CD4-positive, CD25-positive, alpha-beta regulatory T cell (primary cell): Measurements from ENCODE around the gene NLRC3. TPM values are rescaled to one million over a fixed set of nuclear protein-coding genes. Genes with fewer than 3 reads are reported as not detected.
A peak's percentile ranks its signal among the peaks of the same experiment; 100 is the strongest.

ENCODE experiments used
- ATAC-seq, 2 donors: fragments of 150-1000 bp; cut with Tn5 transposase; one replicate each; pipeline ENCODE4 v1.10.0; 2021; ENCODE audit warnings: low read depth in 2 of 2, moderate number of reproducible peaks in 2 of 2, moderate library complexity in 1 of 2
- DNase-seq, 3 donors: peaks; one replicate each; pipeline versions ENCODE4 v3.0.0 to v3.0.0-alpha.2; 2012 to 2022; ENCODE audit warnings: mixed read lengths in 1 of 3
- H3K27ac ChIP-seq: one replicate; pipeline ENCODE4 v1.7.0; 2013; ENCODE audit warnings: mild to moderate bottlenecking, low read length; ENCODE audit not compliant: insufficient read depth, poor library complexity, severe bottlenecking
- H3K27me3 ChIP-seq: one replicate; pipeline ENCODE4 v1.7.0; 2013; ENCODE audit warnings: low read length; ENCODE audit not compliant: control insufficient read depth, insufficient read depth
- H3K36me3 ChIP-seq: one replicate; pipeline ENCODE4 v1.7.0; 2013; ENCODE audit warnings: mild to moderate bottlenecking, low read length, moderate library complexity; ENCODE audit not compliant: control insufficient read depth, insufficient read depth
- H3K4me1 ChIP-seq: 2 replicates; pipeline ENCODE4 v1.7.0; 2013; ENCODE audit warnings: mild to moderate bottlenecking, low read length; ENCODE audit not compliant: insufficient read depth, control insufficient read depth, poor library complexity, severe bottlenecking
- H3K4me3 ChIP-seq: one replicate; pipeline ENCODE4 v1.7.0; 2013; ENCODE audit warnings: low read depth, mild to moderate bottlenecking, low read length, moderate library complexity
- H3K9me3 ChIP-seq, 2 experiments: 1 replicate in 1 of 2; 2 replicates in 1 of 2; pipeline ENCODE4 v1.7.0; 2013; ENCODE audit warnings: low read length in 2 of 2, mild to moderate bottlenecking in 1 of 2, moderate library complexity in 1 of 2; ENCODE audit not compliant: control insufficient read depth in 2 of 2
- H3K27ac Mint-ChIP-seq, 3 donors: one replicate each; pipeline ENCODE4 v1.8.0; 2020 to 2022; ENCODE audit warnings: mild to moderate bottlenecking in 3 of 3, mixed read lengths in 3 of 3, moderate library complexity in 2 of 3
- H3K27me3 Mint-ChIP-seq: one replicate; pipeline ENCODE4 v1.8.0; 2022; ENCODE audit warnings: mild to moderate bottlenecking, mixed read lengths
- H3K36me3 Mint-ChIP-seq: one replicate; pipeline ENCODE4 v1.8.0; 2020; ENCODE audit warnings: mixed read lengths
- H3K4me1 Mint-ChIP-seq, 4 donors: one replicate each; pipeline ENCODE4 v1.8.0; 2020 to 2022; ENCODE audit warnings: mixed read lengths in 4 of 4, mild to moderate bottlenecking in 1 of 4
- H3K4me3 Mint-ChIP-seq, 4 donors: one replicate each; pipeline ENCODE4 v1.8.0; 2020 to 2022; ENCODE audit warnings: mild to moderate bottlenecking in 4 of 4, mixed read lengths in 4 of 4, moderate library complexity in 3 of 4
- H3K9me3 Mint-ChIP-seq, 7 donors: one replicate each; pipeline ENCODE4 v1.8.0; 2020 to 2022; ENCODE audit warnings: mixed read lengths in 7 of 7, mild to moderate bottlenecking in 3 of 7, moderate library complexity in 2 of 7
- polyA plus RNA-seq, 4 donors: library from polyadenylated mRNA; unstranded; fragments of 300-500 nt; fragmentation: Illumina TruSeq; gene quantifications; one replicate each; pipeline ENCODE4 v1.2.3, GENCODE V29; 2021
- total RNA-seq: library from RNA; stranded (reverse); gene quantifications from one replicate; pipeline ENCODE4 v1.2.3, GENCODE V29; 2022

The NLRC3 gene
- total and polyA plus RNA-seq, 5 donors from 2014 or later: 23.2 to 97.0 (median 28.2) TPM

- peaks cover 10 to 23% (median 16%) of the 10 kb centered on the region in 4 donors for H3K4me1 Mint-ChIP-seq
- H3K9me3 ChIP-seq: no peaks in the 10 kb centered on the region
- H3K27me3 Mint-ChIP-seq: no peaks in the 10 kb centered on the region
- ATAC-seq (no peak), DNase-seq (no peak)
- H3K36me3 ChIP-seq: peaks cover 8% of the 10 kb centered on the region
- no peak overlapping the region for H3K27ac ChIP-seq
- no peaks in the 10 kb centered on the region for H3K9me3 Mint-ChIP-seq
- H3K27ac Mint-ChIP-seq: no peak overlapping the region
- peaks cover 7% of the 10 kb centered on the region for H3K4me1 ChIP-seq
- no peak overlapping the region for H3K4me3 ChIP-seq
- no peak overlapping the region for H3K4me3 Mint-ChIP-seq
- peaks cover 11% of the 10 kb centered on the region for H3K36me3 Mint-ChIP-seq
- no peaks in the 10 kb centered on the region for H3K27me3 ChIP-seq
These were observed 29.2 kb upstream of the NLRC3 start for GRCh38 chr16:3606441-3606840.

DNA sequence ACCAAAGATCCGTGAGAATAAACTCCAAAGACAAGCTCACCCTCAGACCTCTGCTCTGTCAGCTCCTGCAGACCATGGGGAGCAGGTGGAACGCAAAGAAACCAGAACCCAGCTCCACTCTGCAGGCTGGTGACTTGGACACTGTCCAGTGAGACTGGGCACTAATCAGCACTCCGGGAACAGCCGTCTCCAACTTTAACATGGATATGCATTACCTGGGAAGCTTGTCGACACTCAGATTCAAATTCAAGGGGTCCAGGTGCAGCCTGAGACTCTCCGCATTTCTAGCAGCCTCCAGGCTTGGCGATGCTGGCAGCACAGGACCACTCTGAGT lies 25.1 kb upstream of the NLRC3 start:
- ATAC-seq (no peak), DNase-seq (no peak)
- Histone ChIP-seq H3K4me1 (no peaks in the 10 kb centered on the region), H3K9me3 (no peaks in the 10 kb centered on the region), H3K36me3 (peaks cover 11% of the 10 kb centered on the region), H3K27ac (no peak overlapping the region), H3K4me3 (no peak overlapping the region), H3K27me3 (no peaks in the 10 kb centered on the region)
- Mint-ChIP-seq H3K27ac (no peak overlapping the region), H3K4me1 (peaks cover 0 to 9% (median 3%) of the 10 kb centered on the region in 4 donors), H3K27me3 (no peaks in the 10 kb centered on the region), H3K9me3 (no peaks in the 10 kb centered on the region), H3K4me3 (no peak overlapping the region), H3K36me3 (peaks cover 17% of the 10 kb centered on the region)

- Mint-ChIP-seq H3K27ac (peak overlapping the region in 2 of 3 donors; percentile 44 to 81), H3K27me3 (no peaks in the 10 kb centered on the region), H3K4me3 (no peak overlapping the region), H3K4me1 (peaks cover 0 to 6% (median 2%) of the 10 kb centered on the region in 4 donors), H3K36me3 (peaks cover 17% of the 10 kb centered on the region), H3K9me3 (no peaks in the 10 kb centered on the region)
- Histone ChIP-seq H3K9me3 (no peaks in the 10 kb centered on the region), H3K27ac (no peak overlapping the region), H3K4me1 (no peaks in the 10 kb centered on the region), H3K36me3 (peaks cover 11% of the 10 kb centered on the region), H3K27me3 (no peaks in the 10 kb centered on the region), H3K4me3 (no peak overlapping the region)
- DNase-seq (no peak), ATAC-seq (no peak)
These were observed 24.6 kb upstream of the NLRC3 start for GRCh38 chr16:3601614-3602319.

DNA sequence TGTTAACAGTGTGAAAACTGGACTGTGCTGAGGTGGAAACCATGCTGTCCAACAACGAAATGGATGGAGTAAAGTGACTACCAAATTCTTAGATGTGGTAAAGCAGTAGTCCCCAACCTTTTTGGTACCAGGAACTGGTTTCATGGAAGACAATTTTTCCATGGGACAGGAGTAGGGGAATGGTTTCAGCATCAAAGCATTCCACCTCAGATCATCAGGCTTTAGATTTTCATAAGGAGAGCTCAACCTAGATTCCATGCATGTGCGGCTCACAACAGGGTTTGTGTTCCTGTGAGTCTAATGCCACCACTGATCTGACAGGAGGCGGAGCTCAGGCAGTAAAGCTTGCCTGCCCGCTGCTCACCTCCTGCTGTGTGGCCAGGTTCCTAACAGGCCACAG lies 22.7 kb upstream of the NLRC3 start:
- no peak for DNase-seq
- H3K4me1 ChIP-seq: no peaks in the 10 kb centered on the region
- no peaks in the 10 kb centered on the region for H3K27me3 Mint-ChIP-seq
- peaks cover 0 to 2% (median 0%) of the 10 kb centered on the region in 4 donors for H3K4me1 Mint-ChIP-seq
- peaks cover 17% of the 10 kb centered on the region for H3K36me3 Mint-ChIP-seq
- H3K9me3 Mint-ChIP-seq: no peaks in the 10 kb centered on the region
- H3K27me3 ChIP-seq: no peaks in the 10 kb centered on the region
- no peak overlapping the region for H3K27ac ChIP-seq
- H3K4me3 Mint-ChIP-seq: no peak overlapping the region
- ATAC-seq: no peak
- H3K9me3 ChIP-seq: no peaks in the 10 kb centered on the region
- no peak overlapping the region for H3K4me3 ChIP-seq
- H3K36me3 ChIP-seq: peaks cover 11% of the 10 kb centered on the region
- H3K27ac Mint-ChIP-seq: no peak overlapping the region

DNA sequence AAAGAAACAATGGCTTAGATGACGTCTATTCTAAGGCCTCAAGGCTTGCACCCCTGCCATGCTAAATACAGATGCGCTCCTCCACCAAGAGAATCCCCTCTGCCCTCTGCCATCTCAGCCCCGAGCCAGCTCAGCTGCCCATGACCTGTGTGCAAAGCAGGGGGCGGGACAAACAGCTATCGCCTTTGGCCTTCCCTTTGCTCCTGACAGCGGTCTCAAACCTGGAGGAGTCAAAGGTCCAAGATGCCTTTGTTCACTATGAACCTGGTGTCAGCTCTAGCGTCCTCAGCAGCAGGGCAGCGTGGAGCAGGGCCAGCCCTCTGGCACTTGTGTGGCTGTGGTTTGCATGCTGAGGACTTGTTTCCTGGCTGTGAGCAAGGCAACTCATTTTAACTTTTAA lies 21.9 kb upstream of the NLRC3 start:
- Mint-ChIP-seq H3K27ac (no peak overlapping the region), H3K4me1 (peaks cover 0 to 2% (median 0%) of the 10 kb centered on the region in 4 donors), H3K4me3 (no peak overlapping the region), H3K36me3 (peaks cover 17% of the 10 kb centered on the region), H3K9me3 (no peaks in the 10 kb centered on the region), H3K27me3 (no peaks in the 10 kb centered on the region)
- H3K27ac ChIP-seq: no peak overlapping the region
- no peak for ATAC-seq
- no peak for DNase-seq
- no peak overlapping the region for H3K4me3 ChIP-seq
- H3K9me3 ChIP-seq: no peaks in the 10 kb centered on the region
- no peaks in the 10 kb centered on the region for H3K27me3 ChIP-seq
- peaks cover 11% of the 10 kb centered on the region for H3K36me3 ChIP-seq
- H3K4me1 ChIP-seq: no peaks in the 10 kb centered on the region

GRCh38 chr16:3598236-3598635 lies 21.0 kb upstream of the NLRC3 start:
- H3K36me3 ChIP-seq: peaks cover 11% of the 10 kb centered on the region
- H3K4me1 Mint-ChIP-seq: peaks cover 0 to 2% (median 0%) of the 10 kb centered on the region in 4 donors
- DNase-seq (no peak), ATAC-seq (no peak)
- H3K9me3 Mint-ChIP-seq: no peaks in the 10 kb centered on the region
- H3K36me3 Mint-ChIP-seq: peaks cover 16% of the 10 kb centered on the region
- H3K4me3 Mint-ChIP-seq: no peak overlapping the region
- no peak overlapping the region for H3K4me3 ChIP-seq
- H3K27ac Mint-ChIP-seq: no peak overlapping the region
- H3K27me3 Mint-ChIP-seq: no peaks in the 10 kb centered on the region
- H3K27me3 ChIP-seq: no peaks in the 10 kb centered on the region
- no peaks in the 10 kb centered on the region for H3K4me1 ChIP-seq
- H3K9me3 ChIP-seq: no peaks in the 10 kb centered on the region
- no peak overlapping the region for H3K27ac ChIP-seq

- no peak for ATAC-seq
- no peak overlapping the region for H3K4me3 ChIP-seq
- no peak overlapping the region for H3K27ac ChIP-seq
- H3K9me3 ChIP-seq: no peaks in the 10 kb centered on the region
- H3K36me3 ChIP-seq: peaks cover 10% of the 10 kb centered on the region
- H3K9me3 Mint-ChIP-seq: no peaks in the 10 kb centered on the region
- DNase-seq: no peak
- no peaks in the 10 kb centered on the region for H3K27me3 Mint-ChIP-seq
- H3K36me3 Mint-ChIP-seq: peaks cover 17% of the 10 kb centered on the region
- no peaks in the 10 kb centered on the region for H3K27me3 ChIP-seq
- no peak overlapping the region for H3K4me3 Mint-ChIP-seq
- no peak overlapping the region for H3K27ac Mint-ChIP-seq
- peaks cover 0 to 2% (median 0%) of the 10 kb centered on the region in 4 donors for H3K4me1 Mint-ChIP-seq
- H3K4me1 ChIP-seq: no peaks in the 10 kb centered on the region
These were observed 20.5 kb upstream of the NLRC3 start for GRCh38 chr16:3597676-3598075.

- Mint-ChIP-seq H3K4me1 (peaks cover 0 to 2% (median 0%) of the 10 kb centered on the region in 4 donors), H3K27ac (no peak overlapping the region), H3K9me3 (no peaks in the 10 kb centered on the region), H3K4me3 (no peak overlapping the region), H3K36me3 (peaks cover 17% of the 10 kb centered on the region), H3K27me3 (no peaks in the 10 kb centered on the region)
- H3K4me1 ChIP-seq: no peaks in the 10 kb centered on the region
- no peaks in the 10 kb centered on the region for H3K27me3 ChIP-seq
- H3K27ac ChIP-seq: no peak overlapping the region
- no peak for DNase-seq
- H3K36me3 ChIP-seq: peaks cover 7% of the 10 kb centered on the region
- no peak overlapping the region for H3K4me3 ChIP-seq
- ATAC-seq: no peak
- no peaks in the 10 kb centered on the region for H3K9me3 ChIP-seq
These were observed 20.0 kb upstream of the NLRC3 start for GRCh38 chr16:3597226-3597625.
